ENCODE results near the gene TRIM2. TPM values are rescaled to one million over a fixed set of nuclear protein-coding genes. Genes with fewer than 3 reads are reported as not detected.

The TRIM2 gene
- polyA plus RNA-seq, 1 donor (not counting 4 experiments of a cell fraction or from before 2014, with no cell fraction given) = 10.6 TPM

- no peak overlapping the region for H3K4me2 ChIP-seq (ENCODE audit: control insufficient read depth, extremely low read depth, insufficient read depth, low read depth, low read length)
Measured at GRCh38 chr4:153185331-153185852, 18.9 kb upstream of the TRIM2 start.

GRCh38 chr4:153186046-153186728, 18.1 kb upstream of the TRIM2 start:
- no peak overlapping the region for H2AFZ ChIP-seq (ENCODE audit: control insufficient read depth, low read length)
- H3K79me2 ChIP-seq (ENCODE audit: control insufficient read depth, insufficient read depth, low read length) = no peaks in the 10 kb centered on the region
- no peaks in the 10 kb centered on the region for H3K9me3 ChIP-seq (ENCODE audit: control insufficient read depth, low read depth, low read length)
- H3K4me1 ChIP-seq (ENCODE audit: control insufficient read depth, extremely low read depth, insufficient read depth, low read length) = peaks cover 9% of the 10 kb centered on the region
- no peaks in the 10 kb centered on the region for H4K20me1 ChIP-seq (ENCODE audit: control insufficient read depth, extremely low read depth, insufficient read depth, low read length)
- TF ChIP-seq CTCF (optimal IDR thresholded peaks at IDR 0.05 in 1 of 3, IDR thresholded peaks at IDR 0.05 in 1 of 3, conservative IDR thresholded peaks at IDR 0.05 in 1 of 3; ENCODE audit: extremely low read depth in 1 of 3, insufficient read depth in 2 of 3, low read length in 3 of 3) = no peak
- TF ChIP-seq EZH2 (IDR thresholded peaks at IDR 0.05; ENCODE audit: low read length) = no peak
- H3K9ac ChIP-seq (ENCODE audit: control insufficient read depth, extremely low read depth, insufficient read depth, low read length) = no peak overlapping the region
- DNase-seq (ENCODE audit: low read depth, low spot score) = no peak
- no peak for FAIRE-seq
- no peak overlapping the region for H3K27ac ChIP-seq (ENCODE audit: control insufficient read depth, insufficient read depth, low read length)
- H3K9me1 ChIP-seq (ENCODE audit: control insufficient read depth, extremely low read depth, insufficient read depth, low read length) = no peaks in the 10 kb centered on the region
- H3K4me3 ChIP-seq (ENCODE audit: control insufficient read depth in 2 of 3, extremely low read depth in 1 of 3, insufficient read depth in 2 of 3, low read depth in 1 of 3, low read length in 3 of 3) = no peak overlapping the region
- dilution Hi-C loops (cut with MboI; ENCODE audit: extremely low pct_ligation_motif_present, low sequenced_read_pairs) = no loop called here
- H3K4me2 ChIP-seq (ENCODE audit: control insufficient read depth, extremely low read depth, insufficient read depth, low read depth, low read length) = no peak overlapping the region
- no peaks in the 10 kb centered on the region for H3K27me3 ChIP-seq (ENCODE audit: control insufficient read depth, extremely low read depth, insufficient read depth, low read length)
- no peaks in the 10 kb centered on the region for H3K36me3 ChIP-seq (ENCODE audit: control insufficient read depth in 2 of 2, extremely low read depth in 1 of 2, insufficient read depth in 2 of 2, low read length in 2 of 2)

More at GRCh38 chr4:153185331-153185852, 18.9 kb upstream of the TRIM2 start:
- Histone ChIP-seq H3K27me3 (ENCODE audit: control insufficient read depth, extremely low read depth, insufficient read depth, low read length) (no peaks in the 10 kb centered on the region), H3K9ac (ENCODE audit: control insufficient read depth, extremely low read depth, insufficient read depth, low read length) (no peak overlapping the region), H3K27ac (ENCODE audit: control insufficient read depth, insufficient read depth, low read length) (no peak overlapping the region), H2AFZ (ENCODE audit: control insufficient read depth, low read length) (no peak overlapping the region), H4K20me1 (ENCODE audit: control insufficient read depth, extremely low read depth, insufficient read depth, low read length) (no peaks in the 10 kb centered on the region), H3K9me3 (ENCODE audit: control insufficient read depth, low read depth, low read length) (no peaks in the 10 kb centered on the region), H3K4me3 (ENCODE audit: control insufficient read depth in 2 of 3, extremely low read depth in 1 of 3, insufficient read depth in 2 of 3, low read depth in 1 of 3, low read length in 3 of 3) (no peak overlapping the region), H3K36me3 (ENCODE audit: control insufficient read depth in 2 of 2, extremely low read depth in 1 of 2, insufficient read depth in 2 of 2, low read length in 2 of 2) (no peaks in the 10 kb centered on the region), H3K79me2 (ENCODE audit: control insufficient read depth, insufficient read depth, low read length) (no peaks in the 10 kb centered on the region), H3K4me1 (ENCODE audit: control insufficient read depth, extremely low read depth, insufficient read depth, low read length) (peaks cover 10% of the 10 kb centered on the region), H3K9me1 (ENCODE audit: control insufficient read depth, extremely low read depth, insufficient read depth, low read length) (no peaks in the 10 kb centered on the region)
- FAIRE-seq (no peak), DNase-seq (ENCODE audit: low read depth, low spot score) (no peak)
- TF ChIP-seq EZH2 (IDR thresholded peaks at IDR 0.05; ENCODE audit: low read length) = no peak
- no peak for TF ChIP-seq CTCF (optimal IDR thresholded peaks at IDR 0.05 in 1 of 3, IDR thresholded peaks at IDR 0.05 in 1 of 3, conservative IDR thresholded peaks at IDR 0.05 in 1 of 3; ENCODE audit: extremely low read depth in 1 of 3, insufficient read depth in 2 of 3, low read length in 3 of 3)
- dilution Hi-C loops (cut with MboI; ENCODE audit: extremely low pct_ligation_motif_present, low sequenced_read_pairs) = no loop called here
